Iris pigment epithelial cell (primary cell): Measurements from ENCODE around the gene LTBP1.
"Not testable (repeated sequence)": the region's sequence is repeated elsewhere in the genome, so short reads cannot be mapped to it uniquely, and the experiment has no call there.

Experiments
- DNase-seq: peaks from one replicate; pipeline ENCODE4 v3.0.0-alpha.2; 2011; ENCODE audit warnings: low read depth

The LTBP1 gene, protein sequence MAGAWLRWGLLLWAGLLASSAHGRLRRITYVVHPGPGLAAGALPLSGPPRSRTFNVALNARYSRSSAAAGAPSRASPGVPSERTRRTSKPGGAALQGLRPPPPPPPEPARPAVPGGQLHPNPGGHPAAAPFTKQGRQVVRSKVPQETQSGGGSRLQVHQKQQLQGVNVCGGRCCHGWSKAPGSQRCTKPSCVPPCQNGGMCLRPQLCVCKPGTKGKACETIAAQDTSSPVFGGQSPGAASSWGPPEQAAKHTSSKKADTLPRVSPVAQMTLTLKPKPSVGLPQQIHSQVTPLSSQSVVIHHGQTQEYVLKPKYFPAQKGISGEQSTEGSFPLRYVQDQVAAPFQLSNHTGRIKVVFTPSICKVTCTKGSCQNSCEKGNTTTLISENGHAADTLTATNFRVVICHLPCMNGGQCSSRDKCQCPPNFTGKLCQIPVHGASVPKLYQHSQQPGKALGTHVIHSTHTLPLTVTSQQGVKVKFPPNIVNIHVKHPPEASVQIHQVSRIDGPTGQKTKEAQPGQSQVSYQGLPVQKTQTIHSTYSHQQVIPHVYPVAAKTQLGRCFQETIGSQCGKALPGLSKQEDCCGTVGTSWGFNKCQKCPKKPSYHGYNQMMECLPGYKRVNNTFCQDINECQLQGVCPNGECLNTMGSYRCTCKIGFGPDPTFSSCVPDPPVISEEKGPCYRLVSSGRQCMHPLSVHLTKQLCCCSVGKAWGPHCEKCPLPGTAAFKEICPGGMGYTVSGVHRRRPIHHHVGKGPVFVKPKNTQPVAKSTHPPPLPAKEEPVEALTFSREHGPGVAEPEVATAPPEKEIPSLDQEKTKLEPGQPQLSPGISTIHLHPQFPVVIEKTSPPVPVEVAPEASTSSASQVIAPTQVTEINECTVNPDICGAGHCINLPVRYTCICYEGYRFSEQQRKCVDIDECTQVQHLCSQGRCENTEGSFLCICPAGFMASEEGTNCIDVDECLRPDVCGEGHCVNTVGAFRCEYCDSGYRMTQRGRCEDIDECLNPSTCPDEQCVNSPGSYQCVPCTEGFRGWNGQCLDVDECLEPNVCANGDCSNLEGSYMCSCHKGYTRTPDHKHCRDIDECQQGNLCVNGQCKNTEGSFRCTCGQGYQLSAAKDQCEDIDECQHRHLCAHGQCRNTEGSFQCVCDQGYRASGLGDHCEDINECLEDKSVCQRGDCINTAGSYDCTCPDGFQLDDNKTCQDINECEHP (N-terminal part only)

DNA sequence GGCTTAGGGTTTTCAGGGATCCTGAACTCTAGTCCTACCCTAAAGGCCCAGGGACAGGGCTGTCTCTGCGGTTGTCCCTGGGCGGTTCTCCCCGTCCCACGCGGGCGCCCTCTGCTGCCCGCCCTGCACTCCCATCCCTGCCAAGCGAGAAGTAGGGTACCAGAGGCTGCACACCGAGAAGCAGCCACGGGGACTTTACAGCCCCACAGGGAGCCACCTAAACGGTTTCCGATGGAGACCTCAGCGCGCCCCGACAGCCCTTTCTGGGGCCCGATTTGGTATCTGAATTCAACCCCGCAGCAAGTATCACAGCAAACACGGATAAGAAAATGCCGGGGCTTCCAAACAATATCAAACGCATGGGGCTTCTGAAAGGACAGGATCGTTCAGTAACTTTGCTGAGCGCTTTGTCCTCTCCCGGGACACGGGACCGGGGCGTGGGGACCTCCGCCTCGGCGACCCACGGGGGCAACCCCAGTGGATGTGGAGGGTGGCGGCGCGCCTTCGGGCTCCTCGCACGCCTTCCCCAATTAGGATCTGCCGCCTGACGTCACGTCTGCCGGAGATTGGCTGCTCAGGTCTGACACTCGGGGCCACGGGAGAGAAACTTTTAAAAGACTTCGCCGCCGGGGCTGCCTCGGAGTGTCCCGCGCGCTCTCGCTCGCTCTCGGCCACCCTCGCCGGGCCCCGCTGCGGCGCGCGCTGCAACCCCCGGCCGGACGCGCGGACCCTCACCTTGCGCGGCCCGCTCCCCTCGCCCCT lies at the start of gene LTBP1:
Gene LTBP1, plus strand, starts transcription at position 640 of the 762 bp plus-strand sequence. CDS start 372 bp downstream, outside the sequence.
- peak; percentile 83 for DNase-seq

DNA sequence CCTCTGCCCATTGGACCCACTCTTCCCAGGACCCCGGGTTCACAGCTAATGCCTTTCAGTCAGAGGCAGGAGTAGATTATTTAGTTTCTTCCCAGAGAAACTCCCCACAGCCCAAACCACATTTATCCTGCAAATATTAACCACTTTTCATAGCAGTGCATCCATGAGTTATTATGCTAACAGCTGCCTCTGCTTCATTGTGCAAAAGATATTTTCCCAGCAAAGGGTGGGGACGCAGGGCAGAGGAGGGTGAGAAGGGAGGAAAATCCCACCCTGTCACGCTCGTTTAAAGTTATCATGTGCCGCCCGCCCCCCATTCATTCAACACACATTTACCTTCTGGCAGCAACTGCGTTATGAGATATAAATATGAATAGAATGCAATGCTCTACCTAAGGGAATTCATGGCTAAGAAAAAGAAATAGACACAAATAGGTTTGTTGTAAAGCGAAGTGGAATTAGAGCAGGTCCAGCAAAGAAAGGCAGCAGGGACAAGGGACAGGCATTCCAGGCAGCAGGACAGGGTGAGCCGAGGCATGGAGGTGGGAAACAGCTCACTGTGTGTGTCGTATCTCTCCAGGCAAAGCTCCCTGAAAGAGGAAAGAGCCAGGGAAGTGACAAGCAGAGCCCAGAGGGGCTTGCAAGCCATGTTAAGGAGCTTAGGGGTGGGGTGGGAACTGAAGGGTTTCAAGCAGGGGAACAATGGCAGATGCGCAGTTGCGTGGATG lies 46.3 kb upstream of the LTBP1 start:
- no peak for DNase-seq

DNA sequence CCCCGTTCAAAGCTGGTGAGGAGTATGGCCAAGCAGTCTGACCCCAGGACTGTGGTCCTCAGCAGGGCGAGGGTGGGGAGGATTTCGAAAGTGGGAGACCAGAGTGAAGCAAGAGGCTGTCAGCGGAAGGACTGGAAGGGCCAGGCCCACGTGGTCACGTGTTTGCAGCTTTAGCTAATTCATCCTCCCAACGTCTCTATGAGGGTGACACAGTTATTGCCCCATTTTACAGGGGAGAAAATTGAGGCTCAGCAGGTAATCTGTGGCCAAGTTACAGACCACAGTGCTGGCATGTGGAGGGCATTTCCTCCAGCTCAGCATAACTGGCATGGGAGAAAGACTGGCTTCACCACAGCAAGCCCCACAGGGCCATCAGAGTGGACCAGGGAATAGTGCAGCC lies 45.4 kb upstream of the LTBP1 start:
- no peak for DNase-seq

DNA sequence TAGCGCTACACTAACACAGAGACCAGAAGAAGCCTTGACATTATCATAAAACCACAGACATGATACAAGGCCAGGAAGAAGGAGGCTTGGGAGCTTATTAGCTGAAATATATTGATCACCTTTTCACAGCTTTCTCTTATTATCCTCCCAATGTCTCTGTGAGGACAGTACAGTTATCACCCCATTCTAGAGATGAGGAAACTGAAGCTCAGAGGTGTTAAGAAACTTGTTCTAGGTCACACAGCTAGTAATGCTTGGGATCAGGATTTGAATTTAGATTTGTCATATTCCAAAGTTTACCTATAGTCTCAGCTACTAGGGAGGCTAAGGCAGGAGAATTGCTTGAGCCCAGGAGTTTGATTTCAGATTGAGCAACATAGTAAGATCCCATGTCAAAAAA lies 44.6 kb upstream of the LTBP1 start:
- no peak for DNase-seq

DNA sequence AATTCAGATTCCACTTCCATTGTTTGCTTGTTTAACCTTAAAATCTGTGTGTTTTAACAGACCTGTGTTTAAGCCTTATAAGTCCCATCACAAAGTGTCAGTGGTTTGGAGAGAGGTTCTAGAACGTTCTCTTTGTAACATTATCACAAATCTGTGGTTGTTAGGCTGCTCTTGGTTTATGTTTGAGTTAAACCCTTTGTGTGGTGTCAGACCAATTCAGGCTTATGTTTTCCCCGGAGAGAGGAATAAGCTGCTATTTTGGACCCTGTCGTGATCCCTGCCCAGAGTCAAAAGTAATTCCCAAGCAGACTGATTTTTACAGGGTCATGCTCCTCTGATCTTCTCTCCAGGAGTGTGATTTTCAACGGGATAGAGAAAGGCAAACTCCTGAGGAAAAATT lies 43.8 kb upstream of the LTBP1 start:
- DNase-seq: no peak

DNA sequence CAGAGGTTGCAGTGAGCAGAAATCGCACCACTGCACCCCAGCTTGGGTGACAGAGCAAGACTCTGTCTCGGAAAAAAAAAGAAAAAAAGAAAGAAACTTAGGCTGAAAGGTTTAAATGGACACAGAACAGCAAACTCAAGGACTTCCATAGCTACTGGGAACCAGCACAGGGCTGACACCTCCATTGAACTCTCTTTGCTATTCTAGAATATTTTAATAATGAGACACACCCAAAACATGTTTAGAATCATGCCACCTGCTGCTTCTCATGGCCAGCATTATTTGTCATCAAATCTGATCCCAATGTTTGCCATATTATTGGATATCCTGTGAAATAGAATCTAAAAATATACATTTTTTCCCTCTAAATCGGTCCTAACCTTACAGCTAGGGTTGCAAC lies 42.7 kb upstream of the LTBP1 start:
- DNase-seq: no peak

DNA sequence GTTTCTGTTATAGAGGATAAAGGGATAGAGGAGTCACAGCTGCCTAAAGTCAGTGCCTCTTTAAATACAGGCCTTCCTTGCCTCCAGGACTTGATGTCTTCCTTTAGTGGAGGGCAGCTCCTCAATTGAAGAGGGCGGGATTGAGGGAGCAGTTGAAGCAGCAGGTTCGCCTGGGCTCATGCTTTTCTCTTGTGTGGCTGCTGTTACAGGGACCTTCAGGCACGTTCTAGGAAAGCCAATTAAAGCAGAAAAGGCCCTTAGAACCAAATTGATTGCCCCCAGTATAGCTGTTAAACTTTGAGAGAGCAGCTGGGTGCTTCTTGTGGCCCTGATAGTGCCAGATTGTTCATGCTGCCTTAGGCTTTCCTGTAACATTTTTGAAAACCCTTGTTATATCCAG lies 42.0 kb upstream of the LTBP1 start:
- DNase-seq: no peak

DNA sequence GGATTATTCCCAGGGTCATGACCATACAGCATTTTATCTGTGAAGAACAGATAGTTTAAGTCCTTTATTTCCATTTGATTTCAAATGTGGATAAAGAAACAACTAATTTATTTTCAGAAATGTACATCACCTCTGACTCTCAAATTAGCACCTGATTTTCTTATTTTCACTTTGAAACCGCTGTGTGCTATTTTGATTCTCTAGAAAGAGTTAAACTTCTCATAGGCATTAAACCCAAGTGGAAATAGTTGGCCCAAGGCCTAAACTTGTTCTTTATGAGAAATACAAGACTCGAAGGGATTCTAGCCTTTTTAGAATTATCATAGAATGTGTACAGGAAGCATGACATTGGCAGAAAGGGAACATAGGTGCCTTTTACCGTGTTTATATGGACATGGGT lies 41.5 kb upstream of the LTBP1 start:
- DNase-seq: no peak

DNA sequence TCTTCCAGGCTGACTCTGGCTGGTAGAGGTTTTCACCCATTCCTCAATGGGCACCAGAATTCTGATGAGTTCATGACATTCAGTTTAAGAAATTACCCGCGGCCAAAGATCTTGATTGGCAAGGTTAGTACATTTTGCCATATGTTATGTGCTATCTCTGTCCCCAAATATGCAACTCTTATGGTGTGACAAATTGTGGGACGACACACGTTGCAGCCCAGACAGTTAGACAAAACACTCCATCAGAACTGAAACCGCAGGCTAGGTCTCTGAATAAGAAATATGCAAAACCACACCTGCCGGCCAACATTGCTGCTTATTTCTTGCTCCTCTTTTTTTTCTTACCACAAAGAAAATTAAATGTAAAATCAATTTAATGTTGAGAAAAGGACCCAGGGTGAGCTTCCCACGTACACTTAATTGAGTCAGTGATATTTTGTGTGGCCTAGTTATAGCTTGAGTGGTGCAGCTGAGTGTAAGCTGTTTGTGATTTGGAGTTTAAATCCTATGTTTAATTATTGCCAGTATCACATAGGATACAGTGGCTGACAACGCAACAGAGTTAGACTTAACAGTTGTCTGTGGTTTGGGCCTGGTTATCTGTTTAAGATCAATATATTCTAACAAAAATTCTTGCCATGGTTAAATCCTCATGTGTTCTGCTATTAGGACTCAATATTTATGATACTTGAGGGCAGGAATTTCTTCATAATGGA lies 35.7 kb upstream of the LTBP1 start:
- no peak for DNase-seq

DNA sequence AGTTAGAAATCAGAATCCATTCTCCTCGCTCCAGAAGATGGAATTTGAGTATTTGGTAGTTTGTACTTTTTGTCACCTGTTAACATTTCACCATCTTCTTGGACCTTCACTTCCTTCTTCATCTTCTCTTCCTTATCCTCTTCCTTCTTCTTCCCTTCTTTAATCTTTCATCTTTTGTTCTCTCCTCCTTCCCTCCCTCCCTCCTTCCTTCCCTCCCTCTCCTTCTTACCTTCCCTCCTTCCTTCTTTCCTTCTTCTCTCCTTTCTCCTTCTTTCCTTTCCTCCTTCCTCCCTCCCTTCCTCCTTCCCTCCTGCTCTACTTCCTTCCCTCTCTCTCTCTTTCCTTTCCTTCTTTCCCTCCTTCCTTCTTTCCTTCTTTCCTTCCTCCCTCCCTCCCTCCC lies 31.1 kb upstream of the LTBP1 start:
- DNase-seq: no peak

DNA sequence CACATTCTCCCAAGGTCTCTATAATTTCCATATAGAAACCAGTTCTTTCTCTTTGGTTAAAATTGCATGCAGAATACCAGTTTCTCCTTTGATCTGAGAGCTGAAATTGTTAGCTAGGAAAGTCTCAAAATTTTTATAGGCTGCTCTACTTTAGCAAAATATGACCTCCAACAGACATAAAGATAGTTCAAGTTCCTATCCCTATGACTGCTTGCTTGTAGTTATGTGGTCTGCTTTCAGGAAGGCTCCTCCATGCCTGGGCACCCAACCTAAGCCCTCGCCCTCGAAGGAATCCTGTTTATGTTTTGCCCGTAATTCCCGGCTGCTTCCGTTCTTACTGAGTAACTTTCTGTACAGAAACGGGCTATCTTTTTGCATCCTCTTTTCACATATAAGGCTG lies 28.0 kb upstream of the LTBP1 start:
- no peak for DNase-seq

DNA sequence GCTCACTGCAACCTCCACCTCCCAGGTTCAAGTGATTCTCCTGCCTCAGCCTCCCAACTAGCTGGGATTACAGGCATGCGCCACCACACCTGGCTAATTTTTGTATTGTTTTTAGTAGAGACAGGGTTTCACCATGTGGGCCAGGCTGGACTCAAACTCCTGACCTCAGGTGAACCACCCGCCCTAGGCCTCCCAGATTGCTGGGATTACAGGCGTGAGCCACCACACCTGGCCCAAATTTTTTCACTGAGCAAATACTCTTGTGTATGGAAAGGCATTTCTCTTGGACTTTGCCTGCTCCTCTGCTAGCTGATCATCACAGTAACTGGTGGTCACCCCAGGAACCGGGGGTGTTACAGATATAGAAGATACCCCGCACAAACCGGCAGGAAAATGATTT lies 26.9 kb upstream of the LTBP1 start:
- not testable (repeated sequence) for DNase-seq

DNA sequence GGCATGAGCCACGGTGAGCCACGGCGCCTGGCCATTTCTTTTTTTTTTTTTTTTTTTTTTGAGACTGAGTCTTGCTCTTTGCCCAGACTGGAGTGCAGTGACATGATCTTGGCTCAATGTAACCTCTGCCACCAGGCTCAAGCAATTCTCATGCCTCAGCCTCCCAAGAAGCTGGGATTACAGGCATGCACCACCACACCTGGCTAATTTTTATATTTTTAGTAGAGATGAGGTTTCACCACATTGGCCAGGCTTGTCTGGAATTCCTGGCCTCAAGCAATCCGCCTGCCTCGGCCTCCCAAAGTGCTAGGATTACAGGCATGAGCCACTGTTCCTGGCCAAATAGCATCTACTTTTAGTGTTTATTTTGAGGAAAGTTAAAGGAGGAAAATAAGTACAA lies 25.3 kb upstream of the LTBP1 start:
- DNase-seq: not testable (repeated sequence)

DNA sequence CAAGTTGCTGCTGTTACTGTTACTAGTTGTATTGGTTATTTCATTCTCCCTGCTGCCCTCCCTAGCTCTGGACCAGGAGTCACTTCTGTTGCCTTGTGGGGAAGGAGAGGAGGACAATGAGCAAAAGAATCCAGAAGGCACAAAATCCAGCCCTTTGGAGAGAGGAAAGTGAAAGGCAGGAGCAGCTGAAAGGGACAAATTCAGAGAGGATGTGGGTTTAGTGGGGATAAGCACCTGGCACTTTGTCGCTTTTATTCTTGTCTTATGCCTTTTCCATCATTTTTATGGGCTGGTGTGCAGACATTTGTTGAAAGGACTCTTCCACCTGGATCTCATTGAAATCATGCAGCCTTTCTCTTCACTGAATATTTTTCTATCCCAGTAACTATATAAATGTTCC lies 24.3 kb upstream of the LTBP1 start:
- DNase-seq: no peak

DNA sequence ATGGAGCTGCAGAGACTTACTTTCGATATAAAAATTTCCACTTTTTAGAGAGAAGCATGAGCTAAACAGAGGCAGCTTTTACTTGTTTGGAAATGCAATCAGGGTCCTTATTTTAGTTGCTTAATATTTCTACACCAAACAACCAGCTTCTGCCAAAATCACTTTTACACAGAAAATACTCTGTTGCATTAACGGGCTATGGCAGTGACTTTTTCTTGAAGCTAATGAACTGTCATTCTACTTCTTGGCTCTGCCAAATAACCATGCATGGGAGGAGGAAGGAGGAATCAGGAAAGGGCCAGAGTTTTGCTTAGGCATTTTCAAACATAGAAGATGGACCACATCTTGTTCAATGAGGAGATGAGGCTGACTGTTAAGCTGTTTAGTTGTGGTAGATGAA lies 23.6 kb upstream of the LTBP1 start:
- no peak for DNase-seq

DNA sequence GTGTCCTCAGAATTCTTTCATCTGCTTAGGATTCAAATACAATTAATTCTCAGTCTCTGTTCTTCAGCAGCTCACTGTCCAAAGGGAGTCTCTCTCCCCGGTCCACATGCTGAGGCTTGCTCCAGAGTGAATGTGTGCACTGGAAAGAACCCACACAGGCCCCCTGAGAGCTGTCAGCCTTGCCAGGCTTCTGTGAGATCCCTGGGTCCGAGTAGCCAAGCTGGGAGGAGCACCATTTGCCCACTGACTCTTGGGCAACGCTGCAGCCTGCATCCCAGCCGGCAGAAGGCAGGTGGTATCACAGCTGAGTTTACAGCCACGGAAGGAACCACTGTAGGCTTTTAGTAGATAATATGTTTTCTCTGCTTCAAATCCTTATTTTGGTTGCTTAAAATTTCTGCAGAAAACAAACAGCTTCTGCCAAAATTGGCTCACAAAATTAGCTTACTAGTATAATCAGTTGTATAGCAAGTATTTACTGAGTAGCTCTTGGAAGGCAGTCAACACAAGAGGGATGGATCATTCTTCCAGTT lies 21.4 kb upstream of the LTBP1 start:
- DNase-seq: no peak

DNA sequence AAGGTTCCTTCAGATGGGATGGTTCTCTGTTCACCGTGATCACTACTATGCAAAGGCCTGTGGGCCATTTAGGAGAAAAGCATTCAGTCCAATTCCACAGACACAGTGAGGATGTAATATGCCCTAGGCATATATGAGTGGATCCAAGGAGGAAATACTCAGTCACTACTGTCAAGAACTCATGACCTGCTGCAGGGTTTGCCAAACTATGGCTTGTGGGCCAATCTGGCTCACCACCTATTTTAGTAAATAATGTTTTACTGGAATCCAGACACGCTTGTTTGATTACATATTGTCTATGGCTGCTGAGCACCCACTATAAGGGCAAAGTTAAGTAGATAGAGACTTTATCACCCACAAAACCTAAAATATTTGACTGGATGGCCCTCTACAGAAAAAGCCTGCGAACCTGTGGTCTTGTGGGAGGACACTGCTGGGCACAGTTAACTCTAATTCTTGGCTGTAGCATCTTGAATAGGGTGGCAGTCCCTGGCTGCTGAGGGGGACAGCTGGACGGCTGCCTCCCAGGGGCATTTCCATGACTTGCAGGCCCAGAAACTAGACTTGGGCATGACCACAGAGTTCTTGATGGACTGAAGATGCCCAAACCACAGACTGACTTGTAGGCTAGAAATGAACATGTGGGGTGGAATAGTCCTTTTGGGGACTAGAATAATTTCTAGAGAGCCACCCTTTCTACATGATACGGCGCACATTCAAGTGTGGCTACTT lies 20.6 kb upstream of the LTBP1 start:
- DNase-seq: no peak

DNA sequence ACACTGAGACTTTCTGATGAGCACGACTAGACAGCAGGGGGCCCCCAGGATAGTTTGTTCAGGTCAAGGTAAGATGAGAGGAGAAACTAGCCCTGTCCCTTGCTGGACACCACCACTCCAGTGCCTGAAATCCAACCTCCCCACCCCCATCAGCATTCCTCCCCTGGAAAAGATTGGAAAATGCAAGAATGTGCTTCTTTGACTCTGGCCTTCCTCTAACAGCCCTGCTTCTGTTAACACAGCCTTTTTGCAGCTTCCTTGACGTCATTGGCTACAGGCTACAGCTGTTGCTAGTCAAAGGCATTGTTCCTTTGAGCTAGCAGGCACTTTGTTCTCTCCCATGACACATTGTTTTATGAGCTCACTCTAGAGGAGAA lies 20.1 kb upstream of the LTBP1 start:
- peak; percentile 23 for DNase-seq

DNA sequence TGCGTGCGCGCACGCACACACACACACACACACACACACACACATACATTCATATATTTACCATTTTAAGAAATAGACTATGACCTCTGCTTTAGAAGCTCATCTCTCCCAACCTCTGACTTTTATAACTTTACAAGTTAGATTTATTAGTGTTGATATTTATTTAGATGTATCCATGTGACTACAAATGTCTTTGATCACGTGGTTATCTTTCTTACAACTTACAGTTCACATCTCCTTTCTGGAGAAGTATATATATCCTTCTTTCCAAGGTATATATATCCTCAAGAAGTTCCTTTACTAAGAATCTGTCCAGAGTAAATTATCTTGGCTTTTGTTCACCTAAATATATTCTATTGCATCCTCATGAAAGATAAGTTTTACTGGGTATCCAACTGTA lies 16.3 kb upstream of the LTBP1 start:
- no peak for DNase-seq

DNA sequence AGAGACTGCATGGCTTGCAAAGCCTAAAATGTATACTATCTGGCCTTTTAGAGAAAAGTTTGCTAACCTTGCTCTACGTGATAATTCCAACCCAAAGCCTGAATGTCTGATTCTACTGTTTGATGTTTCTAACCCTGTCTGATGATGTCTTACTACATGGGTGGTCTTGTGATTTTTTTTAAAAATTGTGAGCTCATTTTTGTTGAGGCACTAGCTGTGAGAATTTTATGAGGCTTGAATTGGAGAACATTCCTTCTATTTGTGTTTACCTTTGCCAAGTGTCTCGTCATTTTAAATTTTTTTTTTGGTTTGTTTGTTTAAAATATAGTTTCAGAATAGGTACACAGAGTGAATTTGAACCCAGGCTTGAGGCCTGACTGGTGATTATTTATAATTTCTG lies 15.2 kb upstream of the LTBP1 start:
- DNase-seq: no peak
